Lung (tissue), 16 donors: ENCODE results near the gene MS4A18. TPM values are rescaled to one million over a fixed set of nuclear protein-coding genes. Genes with fewer than 3 reads are reported as not detected.
"Not testable (repeated sequence)": the region's sequence is repeated elsewhere in the genome, so short reads cannot be mapped to it uniquely, and the experiment has no call there.

ENCODE experiments used
- ATAC-seq: fragments of 200-7000 bp; cut with Tn5 transposase; one replicate; pipeline ENCODE4 v1.9.1; 2020; ENCODE audit warnings: moderate number of reproducible peaks; ENCODE audit not compliant: insufficient read depth, low FRiP score
- DNase-seq, 3 donors: peaks; one replicate each; pipeline ENCODE4 v3.0.0-alpha.2; 2013 to 2017
- H3K27ac ChIP-seq, 2 donors: one replicate each; pipeline ENCODE4 v1.5.1; 2013; ENCODE audit warnings: mild to moderate bottlenecking in 2 of 2, moderate library complexity in 2 of 2, control low read depth in 1 of 2, inconsistent platforms in 1 of 2, low read depth in 1 of 2, low read length in 1 of 2
- H3K27me3 ChIP-seq, 3 donors: one replicate each; pipeline ENCODE4 v1.5.1; 2013; ENCODE audit warnings: low read length in 2 of 3; ENCODE audit not compliant: control insufficient read depth in 3 of 3, insufficient read depth in 3 of 3
- H3K36me3 ChIP-seq, 4 donors: one replicate each; pipeline ENCODE4 v1.5.1; 2013; ENCODE audit warnings: low read length in 4 of 4, mild to moderate bottlenecking in 1 of 4, moderate library complexity in 1 of 4; ENCODE audit not compliant: control insufficient read depth in 4 of 4, insufficient read depth in 4 of 4
- H3K4me1 ChIP-seq, 5 donors: one replicate each; pipeline ENCODE4 v1.5.1; 2013; ENCODE audit warnings: low read length in 5 of 5, mild to moderate bottlenecking in 2 of 5, moderate library complexity in 1 of 5; ENCODE audit not compliant: control insufficient read depth in 5 of 5, insufficient read depth in 5 of 5
- H3K4me3 ChIP-seq: one replicate; pipeline ENCODE4 v1.5.1; 2013; ENCODE audit warnings: mild to moderate bottlenecking, control low read depth, moderate library complexity
- H3K9ac ChIP-seq, 2 donors: one replicate each; pipeline ENCODE4 v1.5.1; 2013; ENCODE audit warnings: low read length in 2 of 2, control low read depth in 1 of 2; ENCODE audit not compliant: insufficient read depth in 1 of 2
- H3K9me3 ChIP-seq, 4 donors: one replicate each; pipeline ENCODE4 v1.5.1; 2013; ENCODE audit warnings: low read length in 3 of 4, mild to moderate bottlenecking in 1 of 4, moderate library complexity in 1 of 4; ENCODE audit not compliant: control insufficient read depth in 4 of 4, insufficient read depth in 3 of 4
- WGBS, 2 donors: extraction: QIAGEN DNeasy Blood & Tissue Kit; methylation state at CpG; one replicate each; pipeline ENCODE4 v1.1.7; 2013; 5-methylcytosine and 5-hydroxymethylcytosine counted together
- long read RNA-seq, 5 donors: transcript quantifications; one replicate each; lab custom pipeline, GENCODE V29; 2026
- polyA plus RNA-seq, 2 donors: library from polyadenylated mRNA; stranded (reverse); fragments of 200-250 nt; gene quantifications; one replicate each; pipeline ENCODE4 v1.2.1, GENCODE V29; 2013
- total RNA-seq, 2 donors: library from RNA; depleted of rRNA in 1 of 2; stranded (reverse); fragments of >200 nt in 1 of 2; gene quantifications; one replicate each; pipeline ENCODE4 v1.2.1, GENCODE V29; 2014 to 2021
- TF ChIP-seq, protein P1 (sequence below): IDR thresholded peaks from 2 replicates; pipeline ENCODE4 v1.5.1; 2012; ENCODE audit warnings: mild to moderate bottlenecking; ENCODE audit errors: control extremely low read depth, extremely low read depth
- donor health status: control.
- donor health status: control.
- donor health status: Bipolar disorder and iron deficiency.
- donor health status: healthy.
- donor health status: DM: yes; HTN: yes; CAD: no.

MS4A18 gene
- total RNA-seq (not detected), polyA plus RNA-seq (under 1 TPM in 1 of 2 donors, not detected in 1; 0.03 TPM)
- long read RNA-seq, donor 1, result 0 reads
- long read RNA-seq, donor 2, result 0 reads
- long read RNA-seq, donor 3, result 0 reads
- long read RNA-seq, donor 4, result 0 reads
- long read RNA-seq, donor 5, result 0 reads

- Histone ChIP-seq H3K27me3 (peaks cover 0 to 2% (median 0%) of the 10 kb centered on the region in 3 donors), H3K4me3 (no peak within 1 kb of the TSS), H3K9me3 (peaks cover 0 to 1% (median 0%) of the 10 kb centered on the region in 4 donors), H3K27ac (no peak within 1 kb of the TSS), H3K36me3 (no peaks in the 10 kb centered on the region), H3K4me1 (no peaks in the 10 kb centered on the region), H3K9ac (no peak within 1 kb of the TSS)
- TF ChIP-seq, protein P1, sequence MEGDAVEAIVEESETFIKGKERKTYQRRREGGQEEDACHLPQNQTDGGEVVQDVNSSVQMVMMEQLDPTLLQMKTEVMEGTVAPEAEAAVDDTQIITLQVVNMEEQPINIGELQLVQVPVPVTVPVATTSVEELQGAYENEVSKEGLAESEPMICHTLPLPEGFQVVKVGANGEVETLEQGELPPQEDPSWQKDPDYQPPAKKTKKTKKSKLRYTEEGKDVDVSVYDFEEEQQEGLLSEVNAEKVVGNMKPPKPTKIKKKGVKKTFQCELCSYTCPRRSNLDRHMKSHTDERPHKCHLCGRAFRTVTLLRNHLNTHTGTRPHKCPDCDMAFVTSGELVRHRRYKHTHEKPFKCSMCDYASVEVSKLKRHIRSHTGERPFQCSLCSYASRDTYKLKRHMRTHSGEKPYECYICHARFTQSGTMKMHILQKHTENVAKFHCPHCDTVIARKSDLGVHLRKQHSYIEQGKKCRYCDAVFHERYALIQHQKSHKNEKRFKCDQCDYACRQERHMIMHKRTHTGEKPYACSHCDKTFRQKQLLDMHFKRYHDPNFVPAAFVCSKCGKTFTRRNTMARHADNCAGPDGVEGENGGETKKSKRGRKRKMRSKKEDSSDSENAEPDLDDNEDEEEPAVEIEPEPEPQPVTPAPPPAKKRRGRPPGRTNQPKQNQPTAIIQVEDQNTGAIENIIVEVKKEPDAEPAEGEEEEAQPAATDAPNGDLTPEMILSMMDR, result no peak
- no peak for ATAC-seq
- DNase-seq, result no peak
- WGBS, 2 donors, result 93 to 96% methylated on average over 3 of the region's 3 CpGs
Observed at GRCh38 chr11:60724420-60724819, at the start of gene MS4A18. TSS of gene MS4A18 (plus strand) at chr11:60724720.

DNA sequence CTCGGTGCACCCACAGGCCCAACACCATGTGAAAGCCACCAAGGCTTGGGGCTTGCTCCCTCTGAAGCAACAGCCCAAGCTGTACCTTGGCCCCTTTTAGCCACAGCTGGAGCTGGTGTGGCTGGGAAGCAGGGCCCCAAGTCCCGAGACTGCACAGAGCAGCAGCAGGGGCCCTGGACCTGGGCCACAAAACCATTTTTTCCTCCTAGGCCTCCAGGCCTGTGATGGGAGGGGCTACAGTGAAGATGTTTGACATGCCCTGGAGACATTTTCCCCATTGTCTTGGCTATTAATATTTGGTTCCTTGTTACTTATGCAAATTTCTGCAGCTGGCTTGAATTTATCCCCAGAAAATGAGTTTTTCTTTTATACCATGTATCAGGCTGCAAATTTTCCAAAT is 46.3 kb upstream of the MS4A18 start:
- H3K36me3 ChIP-seq, H3K9me3 ChIP-seq, H3K4me3 ChIP-seq, H3K4me1 ChIP-seq, H3K27ac ChIP-seq, H3K27me3 ChIP-seq, ATAC-seq, DNase-seq, H3K9ac ChIP-seq: not testable (repeated sequence)
- WGBS, 2 donors, result 91 to 94% methylated on average over 2 of the region's 2 CpGs

GRCh38 chr11:60679879-60680278 is 44.6 kb upstream of the MS4A18 start:
- TF ChIP-seq, protein P1, result no peak
- Histone ChIP-seq H3K4me3 (no peak overlapping the region), H3K9ac (no peak overlapping the region), H3K4me1 (no peaks in the 10 kb centered on the region), H3K27ac (no peak overlapping the region), H3K27me3 (no peaks in the 10 kb centered on the region), H3K9me3 (peaks cover 0 to 7% (median 4%) of the 10 kb centered on the region in 4 donors), H3K36me3 (no peaks in the 10 kb centered on the region)
- ATAC-seq (no peak), DNase-seq (no peak)

GRCh38 chr11:60680455-60681119 is 43.9 kb upstream of the MS4A18 start:
- H3K27ac ChIP-seq, result no peak overlapping the region
- H3K4me1 ChIP-seq, result no peaks in the 10 kb centered on the region
- no peaks in the 10 kb centered on the region for H3K27me3 ChIP-seq
- no peak for ATAC-seq
- 79 to 83% methylated on average over 3 of the region's 3 CpGs for WGBS, 2 donors
- no peaks in the 10 kb centered on the region for H3K36me3 ChIP-seq
- H3K4me3 ChIP-seq, result no peak overlapping the region
- no peak overlapping the region for H3K9ac ChIP-seq
- peaks cover 0 to 7% (median 4%) of the 10 kb centered on the region in 4 donors for H3K9me3 ChIP-seq
- TF ChIP-seq, protein P1, result no peak
- DNase-seq, result no peak

- not testable (repeated sequence) for H3K27me3 ChIP-seq, H3K36me3 ChIP-seq, H3K4me3 ChIP-seq, DNase-seq, H3K4me1 ChIP-seq, H3K27ac ChIP-seq, ATAC-seq, H3K9ac ChIP-seq, H3K9me3 ChIP-seq
- WGBS, 2 donors, result 91 to 96% methylated on average over 2 of the region's 2 CpGs
Observed at GRCh38 chr11:60684541-60684848, 40.0 kb upstream of the MS4A18 start.
